HepG2 (cell line): ENCODE results near the gene SMIM28. TPM values are rescaled to one million over a fixed set of nuclear protein-coding genes. Genes with fewer than 3 reads are reported as not detected.

Source experiments
- AGO1 ChIP-seq: fragments of 200-400 bp; formaldehyde crosslinking; IDR thresholded peaks from 2 replicates; pipeline ENCODE4 v1.6.1; 2017; ENCODE audit warnings: mild to moderate bottlenecking, low read depth, low read length, moderate library complexity; ENCODE audit not compliant: poor library complexity, severe bottlenecking
- ARHGAP35 ChIP-seq: sonication (generic); formaldehyde crosslinking; IDR thresholded peaks from 2 replicates; pipeline ENCODE4 v1.9.0; 2022; ENCODE audit warnings: mild to moderate bottlenecking, inconsistent platforms, moderate library complexity, missing genetic modification reagents, borderline replicate concordance
- ATF7 ChIP-seq, 2 experiments: fragments of 450-650 bp in 1 of 2; sonication (generic) in 1 of 2; formaldehyde crosslinking in 1 of 2; IDR thresholded peaks; 2 replicates each; pipeline versions ENCODE4 v1.4.0 to v1.6.1; 2016 to 2020; ENCODE audit warnings: antibody characterized with exemption in 1 of 2, mild to moderate bottlenecking in 1 of 2, missing genetic modification reagents in 1 of 2
- BRCA1 ChIP-seq: sonication (generic); formaldehyde crosslinking; IDR thresholded peaks from 2 replicates; pipeline ENCODE4 v1.4.0; 2020; ENCODE audit warnings: missing genetic modification reagents
- EHMT2 ChIP-seq: fragments of 200-600 bp; sonication (generic); IDR thresholded peaks from 2 replicates; pipeline ENCODE4 v1.7.0; 2017; ENCODE audit warnings: antibody characterized with exemption, low read depth, low read length, borderline replicate concordance
- EZH2 ChIP-seq: conservative IDR thresholded peaks from 2 replicates; pipeline ENCODE4 v1.6.1; 2012; ENCODE audit warnings: mild to moderate bottlenecking, low read depth, low read length, moderate library complexity
- FOXP1 ChIP-seq, 2 experiments: fragments of 450-650 bp in 1 of 2; IDR thresholded peaks; 2 replicates each; pipeline ENCODE4 v1.6.1; 2017 to 2018; ENCODE audit warnings: antibody characterized with exemption in 1 of 2
- GLI4 ChIP-seq: sonication (generic); formaldehyde crosslinking; IDR thresholded peaks from 2 replicates; pipeline ENCODE4 v1.5.1; 2020; ENCODE audit warnings: missing genetic modification reagents, mild to moderate bottlenecking, moderate library complexity, borderline replicate concordance
- HMG20A ChIP-seq: IDR thresholded peaks from 2 replicates; pipeline ENCODE4 v1.6.1; 2016; ENCODE audit warnings: borderline replicate concordance
- KAT2B ChIP-seq: fragments of 150-350 bp; IDR thresholded peaks from 2 replicates; pipeline ENCODE4 v1.6.1; 2014; ENCODE audit warnings: low read depth, low read length, borderline replicate concordance
- RCOR2 ChIP-seq: IDR thresholded peaks from 2 replicates; pipeline ENCODE4 v1.6.1; 2016; ENCODE audit warnings: missing biosample characterization, missing genetic modification reagents
- TRIM24 ChIP-seq: sonication (generic); formaldehyde crosslinking; IDR thresholded peaks from 2 replicates; pipeline ENCODE4 v1.8.0; 2022; ENCODE audit warnings: mild to moderate bottlenecking, missing genetic modification reagents
- WIZ ChIP-seq: sonication (generic); formaldehyde crosslinking; IDR thresholded peaks from 2 replicates; pipeline ENCODE4 v1.5.1; 2020; ENCODE audit warnings: mild to moderate bottlenecking, missing genetic modification reagents
- ZBTB8A ChIP-seq: sonication (generic); formaldehyde crosslinking; IDR thresholded peaks from 2 replicates; pipeline ENCODE4 v1.4.0; 2020; ENCODE audit warnings: mild to moderate bottlenecking, low read depth, missing genetic modification reagents, borderline replicate concordance
- ZNF337 ChIP-seq: sonication (generic); formaldehyde crosslinking; IDR thresholded peaks from 2 replicates; pipeline ENCODE4 v1.5.1; 2020; ENCODE audit warnings: missing genetic modification reagents, low read depth, mild to moderate bottlenecking, borderline replicate concordance
- ZNF510 ChIP-seq: sonication (generic); formaldehyde crosslinking; IDR thresholded peaks from 2 replicates; pipeline ENCODE4 v1.4.0; 2020; ENCODE audit warnings: low read depth, mild to moderate bottlenecking, missing genetic modification reagents
- ZNF589 ChIP-seq: sonication (generic); formaldehyde crosslinking; conservative IDR thresholded peaks from 2 replicates; pipeline ENCODE4 v1.8.0; 2022; ENCODE audit warnings: mild to moderate bottlenecking, moderate library complexity, missing genetic modification reagents
- ZSCAN22 ChIP-seq: sonication (generic); formaldehyde crosslinking; IDR thresholded peaks from 2 replicates; pipeline ENCODE4 v1.4.0; 2020; ENCODE audit warnings: mild to moderate bottlenecking, missing genetic modification reagents
- polyA plus RNA-seq, 8 experiments: library from polyadenylated mRNA; depleted of rRNA in 3 of 8; stranded (reverse) in 7 of 8; unstranded in 1 of 8; fragments of >200 nt; fragmentation: Illumina TruSeq in 4 of 8; extraction: Trizol in 4 of 8; gene quantifications; 2 replicates each; pipeline versions ENCODE4 v1.2.1 to v1.2.3, GENCODE V29; 2011 to 2016; ENCODE audit warnings: low read depth in 4 of 8, missing spikeins in 1 of 8, mixed read lengths in 1 of 8; ENCODE audit not compliant: insufficient read depth in 1 of 8
- total RNA-seq, 5 experiments: library from RNA; depleted of rRNA; stranded (reverse); fragments of >200 nt; fragmentation: Illumina TruSeq; extraction: Trizol; gene quantifications; 2 replicates each; pipeline ENCODE4 v1.2.3, GENCODE V29; 2016; ENCODE audit warnings: low read depth in 1 of 5
- TF ChIP-seq, protein P1 (sequence below): sonication (generic); formaldehyde crosslinking; IDR thresholded peaks from 2 replicates; pipeline ENCODE4 v1.8.0; 2022; ENCODE audit warnings: mild to moderate bottlenecking, missing genetic modification reagents, moderate library complexity
- TF ChIP-seq, protein P2 (sequence below): sonication (generic); formaldehyde crosslinking; IDR thresholded peaks from 2 replicates; pipeline ENCODE4 v1.8.1; 2023; ENCODE audit warnings: mild to moderate bottlenecking, missing genetic modification reagents
- TF ChIP-seq, protein P3 (sequence below): sonication (generic); formaldehyde crosslinking; IDR thresholded peaks from 2 replicates; pipeline ENCODE4 v1.4.0; 2020; ENCODE audit warnings: missing genetic modification reagents
- TF ChIP-seq, protein P4 (sequence below): sonication (generic); formaldehyde crosslinking; IDR thresholded peaks from 2 replicates; pipeline ENCODE4 v1.5.0; 2020; ENCODE audit warnings: mild to moderate bottlenecking, missing genetic modification reagents

Gene SMIM28
- total and polyA plus RNA-seq, 2 of the 13 experiments (the other 11 are each of a cell fraction or from before 2014, with no cell fraction given), result not detected

DNA sequence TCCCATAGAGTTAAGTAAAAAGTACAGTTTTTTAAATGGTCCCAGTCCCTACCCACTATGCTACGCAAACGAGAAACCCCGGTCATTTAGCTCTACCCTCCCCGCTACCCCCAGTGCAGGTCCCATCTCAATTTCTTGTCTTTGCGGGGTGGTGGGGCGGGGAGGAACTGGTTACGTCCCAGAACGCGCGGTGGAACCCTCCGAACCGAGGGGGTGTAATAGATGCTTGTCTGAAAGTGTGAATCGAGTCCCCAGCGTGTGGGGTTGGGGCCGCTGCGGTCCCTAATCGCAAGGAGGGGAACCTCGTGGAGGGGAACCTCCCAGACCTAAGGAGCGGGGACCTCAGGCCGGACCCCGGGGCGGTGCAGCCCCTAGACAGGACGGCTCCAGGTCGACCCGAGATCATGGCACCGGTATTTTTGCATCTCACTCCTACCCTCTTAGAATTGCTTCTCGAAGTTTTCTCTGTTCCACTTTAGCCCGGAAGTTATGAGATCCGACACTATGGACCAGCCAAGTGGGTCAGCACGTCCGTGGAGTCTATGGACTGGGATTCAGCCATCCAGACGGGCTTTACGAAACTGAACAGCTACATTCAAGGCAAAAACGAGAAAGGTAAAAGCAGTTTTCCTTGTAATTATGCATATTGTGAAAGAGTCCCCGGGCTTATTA lies 27.1 kb downstream of the SMIM28 start (continued):
- TF ChIP-seq, protein P1, sequence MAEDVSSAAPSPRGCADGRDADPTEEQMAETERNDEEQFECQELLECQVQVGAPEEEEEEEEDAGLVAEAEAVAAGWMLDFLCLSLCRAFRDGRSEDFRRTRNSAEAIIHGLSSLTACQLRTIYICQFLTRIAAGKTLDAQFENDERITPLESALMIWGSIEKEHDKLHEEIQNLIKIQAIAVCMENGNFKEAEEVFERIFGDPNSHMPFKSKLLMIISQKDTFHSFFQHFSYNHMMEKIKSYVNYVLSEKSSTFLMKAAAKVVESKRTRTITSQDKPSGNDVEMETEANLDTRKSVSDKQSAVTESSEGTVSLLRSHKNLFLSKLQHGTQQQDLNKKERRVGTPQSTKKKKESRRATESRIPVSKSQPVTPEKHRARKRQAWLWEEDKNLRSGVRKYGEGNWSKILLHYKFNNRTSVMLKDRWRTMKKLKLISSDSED (CRISPR knock-in tag), result no peak
- TF ChIP-seq ZNF510 (CRISPR knock-in tag) (0 out of 2 replicates have a peak, but pooled peaks have one; percentile 6), GLI4 (CRISPR knock-in tag) (no peak), ARHGAP35 (CRISPR knock-in tag) (no peak; the same call in 1 of the 2 replicates), ZSCAN22 (CRISPR knock-in tag) (no peak), ZNF589 (CRISPR knock-in tag) (no peak), EZH2 (no peak), ZBTB8A (CRISPR knock-in tag) (no peak), FOXP1 (IDR thresholded peaks at IDR 0.05) (no peak), FOXP1 (CRISPR knock-in tag; IDR thresholded peaks at IDR 0.05) (no peak), BRCA1 (CRISPR knock-in tag) (no peak), WIZ (CRISPR knock-in tag) (no peak), ATF7 (IDR thresholded peaks at IDR 0.05) (no peak), ATF7 (CRISPR knock-in tag; IDR thresholded peaks at IDR 0.05) (no peak), AGO1 (no peak), HMG20A (CRISPR knock-in tag) (no peak), EHMT2 (no peak), ZNF337 (CRISPR knock-in tag) (no peak), TRIM24 (CRISPR knock-in tag) (no peak), KAT2B (no peak), RCOR2 (CRISPR knock-in tag) (no peak)
- TF ChIP-seq, protein P2, sequence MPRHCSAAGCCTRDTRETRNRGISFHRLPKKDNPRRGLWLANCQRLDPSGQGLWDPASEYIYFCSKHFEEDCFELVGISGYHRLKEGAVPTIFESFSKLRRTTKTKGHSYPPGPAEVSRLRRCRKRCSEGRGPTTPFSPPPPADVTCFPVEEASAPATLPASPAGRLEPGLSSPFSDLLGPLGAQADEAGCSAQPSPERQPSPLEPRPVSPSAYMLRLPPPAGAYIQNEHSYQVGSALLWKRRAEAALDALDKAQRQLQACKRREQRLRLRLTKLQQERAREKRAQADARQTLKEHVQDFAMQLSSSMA (CRISPR knock-in tag), result no peak
- TF ChIP-seq, protein P3, sequence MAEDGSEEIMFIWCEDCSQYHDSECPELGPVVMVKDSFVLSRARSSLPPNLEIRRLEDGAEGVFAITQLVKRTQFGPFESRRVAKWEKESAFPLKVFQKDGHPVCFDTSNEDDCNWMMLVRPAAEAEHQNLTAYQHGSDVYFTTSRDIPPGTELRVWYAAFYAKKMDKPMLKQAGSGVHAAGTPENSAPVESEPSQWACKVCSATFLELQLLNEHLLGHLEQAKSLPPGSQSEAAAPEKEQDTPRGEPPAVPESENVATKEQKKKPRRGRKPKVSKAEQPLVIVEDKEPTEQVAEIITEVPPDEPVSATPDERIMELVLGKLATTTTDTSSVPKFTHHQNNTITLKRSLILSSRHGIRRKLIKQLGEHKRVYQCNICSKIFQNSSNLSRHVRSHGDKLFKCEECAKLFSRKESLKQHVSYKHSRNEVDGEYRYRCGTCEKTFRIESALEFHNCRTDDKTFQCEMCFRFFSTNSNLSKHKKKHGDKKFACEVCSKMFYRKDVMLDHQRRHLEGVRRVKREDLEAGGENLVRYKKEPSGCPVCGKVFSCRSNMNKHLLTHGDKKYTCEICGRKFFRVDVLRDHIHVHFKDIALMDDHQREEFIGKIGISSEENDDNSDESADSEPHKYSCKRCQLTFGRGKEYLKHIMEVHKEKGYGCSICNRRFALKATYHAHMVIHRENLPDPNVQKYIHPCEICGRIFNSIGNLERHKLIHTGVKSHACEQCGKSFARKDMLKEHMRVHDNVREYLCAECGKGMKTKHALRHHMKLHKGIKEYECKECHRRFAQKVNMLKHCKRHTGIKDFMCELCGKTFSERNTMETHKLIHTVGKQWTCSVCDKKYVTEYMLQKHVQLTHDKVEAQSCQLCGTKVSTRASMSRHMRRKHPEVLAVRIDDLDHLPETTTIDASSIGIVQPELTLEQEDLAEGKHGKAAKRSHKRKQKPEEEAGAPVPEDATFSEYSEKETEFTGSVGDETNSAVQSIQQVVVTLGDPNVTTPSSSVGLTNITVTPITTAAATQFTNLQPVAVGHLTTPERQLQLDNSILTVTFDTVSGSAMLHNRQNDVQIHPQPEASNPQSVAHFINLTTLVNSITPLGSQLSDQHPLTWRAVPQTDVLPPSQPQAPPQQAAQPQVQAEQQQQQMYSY (CRISPR knock-in tag), result no peak
- TF ChIP-seq, protein P4, sequence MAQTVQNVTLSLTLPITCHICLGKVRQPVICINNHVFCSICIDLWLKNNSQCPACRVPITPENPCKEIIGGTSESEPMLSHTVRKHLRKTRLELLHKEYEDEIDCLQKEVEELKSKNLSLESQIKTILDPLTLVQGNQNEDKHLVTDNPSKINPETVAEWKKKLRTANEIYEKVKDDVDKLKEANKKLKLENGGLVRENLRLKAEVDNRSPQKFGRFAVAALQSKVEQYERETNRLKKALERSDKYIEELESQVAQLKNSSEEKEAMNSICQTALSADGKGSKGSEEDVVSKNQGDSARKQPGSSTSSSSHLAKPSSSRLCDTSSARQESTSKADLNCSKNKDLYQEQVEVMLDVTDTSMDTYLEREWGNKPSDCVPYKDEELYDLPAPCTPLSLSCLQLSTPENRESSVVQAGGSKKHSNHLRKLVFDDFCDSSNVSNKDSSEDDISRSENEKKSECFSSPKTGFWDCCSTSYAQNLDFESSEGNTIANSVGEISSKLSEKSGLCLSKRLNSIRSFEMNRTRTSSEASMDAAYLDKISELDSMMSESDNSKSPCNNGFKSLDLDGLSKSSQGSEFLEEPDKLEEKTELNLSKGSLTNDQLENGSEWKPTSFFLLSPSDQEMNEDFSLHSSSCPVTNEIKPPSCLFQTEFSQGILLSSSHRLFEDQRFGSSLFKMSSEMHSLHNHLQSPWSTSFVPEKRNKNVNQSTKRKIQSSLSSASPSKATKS (CRISPR knock-in tag), result no peak
